ENCODE measurements around the gene BOD1.

- TF ChIP-seq POLR2A (IDR thresholded peaks at IDR 0.05), result no peak
- no peak for TF ChIP-seq CTCF (IDR thresholded peaks at IDR 0.05)
These were observed 38.8 kb upstream of the BOD1 start for GRCh38 chr5:173655196-173655797.

Data from thyroid gland (tissue), 4 donors.